ENCODE data around the gene TIMMDC1. TPM values are rescaled to one million over a fixed set of nuclear protein-coding genes. Genes with fewer than 3 reads are reported as not detected.
A peak's percentile ranks its signal among the peaks of the same experiment; 100 is the strongest.

The TIMMDC1 gene, protein sequence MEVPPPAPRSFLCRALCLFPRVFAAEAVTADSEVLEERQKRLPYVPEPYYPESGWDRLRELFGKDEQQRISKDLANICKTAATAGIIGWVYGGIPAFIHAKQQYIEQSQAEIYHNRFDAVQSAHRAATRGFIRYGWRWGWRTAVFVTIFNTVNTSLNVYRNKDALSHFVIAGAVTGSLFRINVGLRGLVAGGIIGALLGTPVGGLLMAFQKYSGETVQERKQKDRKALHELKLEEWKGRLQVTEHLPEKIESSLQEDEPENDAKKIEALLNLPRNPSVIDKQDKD
- 100 to 1,000 TPM in 8 of 9 donors, 10 to 100 TPM in 1; 78.6 to 297 (median 224) TPM for total RNA-seq
- polyA plus RNA-seq, result 100 to 1,000 TPM; 132 to 134 TPM
- long read RNA-seq, donor 1, transcript TIMMDC1-208 (7 exons, 2,394 nt), result major isoform, 183 of 204 reads
- long read RNA-seq, donor 1, partial matches to known transcripts, result 8 of 204 reads
- long read RNA-seq, donor 1, other reads (novel, unspliced or antisense), result 9 of 204 reads
- long read RNA-seq, donor 2, transcript TIMMDC1-208 (7 exons, 2,394 nt), result major isoform, 516 of 597 reads
- long read RNA-seq, donor 2, partial matches to known transcripts, result 42 of 597 reads
- long read RNA-seq, donor 2, other reads (novel, unspliced or antisense), result 39 of 597 reads
- long read RNA-seq, donor 3, transcript TIMMDC1-208 (7 exons, 2,394 nt), result major isoform, 103 of 115 reads
- long read RNA-seq, donor 3, partial matches to known transcripts, result 5 of 115 reads
- long read RNA-seq, donor 3, other reads (novel, unspliced or antisense), result 7 of 115 reads

DNA sequence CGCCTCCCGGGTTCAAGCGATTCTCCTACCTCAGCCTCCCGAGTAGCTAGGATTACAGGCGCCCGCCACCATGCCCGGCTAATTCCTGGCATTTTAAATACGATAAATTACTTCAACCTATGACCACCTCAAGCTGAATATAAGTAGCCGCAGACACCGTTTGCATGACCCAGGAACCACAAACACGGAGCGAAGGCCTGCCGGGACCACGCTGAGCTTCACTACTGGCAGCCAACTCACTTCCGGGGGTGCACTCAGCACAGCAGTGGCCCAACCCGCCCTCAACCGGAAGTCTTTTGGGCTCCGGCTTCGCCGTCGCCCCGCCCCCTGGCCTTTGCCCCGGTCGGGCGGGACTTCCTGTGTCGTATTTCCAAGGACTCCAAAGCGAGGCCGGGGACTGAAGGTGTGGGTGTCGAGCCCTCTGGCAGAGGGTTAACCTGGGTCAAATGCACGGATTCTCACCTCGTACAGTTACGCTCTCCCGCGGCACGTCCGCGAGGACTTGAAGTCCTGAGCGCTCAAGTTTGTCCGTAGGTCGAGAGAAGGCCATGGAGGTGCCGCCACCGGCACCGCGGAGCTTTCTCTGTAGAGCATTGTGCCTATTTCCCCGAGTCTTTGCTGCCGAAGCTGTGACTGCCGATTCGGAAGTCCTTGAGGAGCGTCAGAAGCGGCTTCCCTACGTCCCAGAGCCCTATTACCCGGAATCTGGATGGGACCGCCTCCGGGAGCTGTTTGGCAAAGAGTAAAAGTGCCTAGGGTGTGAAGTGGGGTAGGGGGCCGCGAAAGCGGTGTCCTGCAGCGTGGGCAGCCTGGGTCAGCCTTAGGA, at the start of gene TIMMDC1:
TIMMDC1 (plus strand) TSS at position 362 of the 826 bp plus-strand sequence; CDS start at position 549, 187 bp downstream.
- Histone ChIP-seq H3K27me3 (no peaks in the 10 kb centered on the region), H3K36me3 (peaks cover 0 to 27% (median 7%) of the 10 kb centered on the region in 9 donors), H3K27ac (peak within 1 kb of the TSS; percentile 89 to 98 (median 95)), H3K9me3 (no peaks in the 10 kb centered on the region), H3K4me3 (peak within 1 kb of the TSS; percentile 47 to 93 (median 74)), H3K4me1 (peaks cover 9 to 38% (median 27%) of the 10 kb centered on the region in 12 donors)
- TF ChIP-seq CTCF (IDR thresholded peaks at IDR 0.05) (no peak), POLR2A (IDR thresholded peaks at IDR 0.05) (peak; percentile 81 to 87)
- intact Hi-C loops (cut with DNase I), result loop anchor here in 5 of 10 donors (1.0 to 10.0 kb wide), 5 partner anchors 30 to 186 kb away; partner anchors contain the start of genes TMEM39A (in 2 of the 5), COX17 (in 1 of the 5) and POGLUT1 (in 1 of the 5)
- WGBS, 4 donors, result 0 to 2% (median 1%) methylated on average over 35 to 58 of the region's 58 CpGs
- DNase-seq (peak; percentile 98), ATAC-seq (peak; percentile 99 to 100 (median 99))

DNA sequence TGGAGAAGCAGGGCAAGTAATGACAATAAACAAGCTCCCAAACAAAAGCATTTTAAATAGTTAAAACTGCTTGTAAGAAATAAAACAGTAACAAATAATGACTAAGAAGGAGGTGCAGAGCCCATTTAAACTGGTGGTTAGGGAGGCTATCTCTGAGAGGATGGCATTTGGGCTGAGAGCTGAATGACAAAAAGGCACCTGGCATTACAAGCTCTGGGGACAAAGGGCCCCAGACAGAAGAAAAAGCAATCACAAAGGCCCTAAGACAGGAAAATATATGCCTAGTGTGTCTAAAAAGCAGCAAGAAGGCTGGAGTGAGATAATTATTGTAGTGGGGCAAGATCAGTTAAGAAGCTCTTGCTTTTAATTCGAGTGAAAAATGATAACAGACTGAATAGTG, 44.5 kb upstream of the TIMMDC1 start:
- H3K27me3 ChIP-seq, result no peaks in the 10 kb centered on the region
- intact Hi-C loops (cut with DNase I), result no loop called here
- peaks cover 0 to 100% (median 99%) of the 10 kb centered on the region in 9 donors for H3K36me3 ChIP-seq
- ATAC-seq (no peak), DNase-seq (no peak)
- WGBS, 4 donors, result 43 to 48% (median 48%) methylated on average over 1 of the region's 1 CpG
- no peak overlapping the region for H3K27ac ChIP-seq
- peaks cover 0 to 41% (median 1%) of the 10 kb centered on the region in 12 donors for H3K4me1 ChIP-seq
- TF ChIP-seq CTCF (IDR thresholded peaks at IDR 0.05), result no peak
- no peak for TF ChIP-seq POLR2A (IDR thresholded peaks at IDR 0.05)
- H3K9me3 ChIP-seq, result no peaks in the 10 kb centered on the region
- H3K4me3 ChIP-seq, result no peak overlapping the region

DNA sequence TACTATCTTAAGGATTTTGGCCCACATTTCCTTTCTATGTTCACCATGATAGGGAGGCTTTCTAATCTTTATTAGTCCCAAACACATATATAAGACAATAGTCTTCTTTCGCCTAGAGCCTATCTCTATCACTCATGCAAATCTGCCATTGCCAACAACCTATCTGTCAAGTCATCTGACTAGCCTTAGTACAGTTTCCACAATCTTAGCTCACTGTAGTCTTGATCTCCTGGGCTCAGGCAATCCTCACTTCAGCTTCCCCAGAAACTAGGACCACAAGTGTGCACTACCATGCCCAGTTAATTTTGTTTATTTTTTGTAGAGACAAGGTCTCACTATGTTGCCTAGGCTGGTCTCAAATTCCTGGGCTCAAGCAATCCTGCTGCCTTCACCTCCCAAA, 41.9 kb upstream of the TIMMDC1 start:
- TF ChIP-seq POLR2A (IDR thresholded peaks at IDR 0.05) (no peak), CTCF (IDR thresholded peaks at IDR 0.05) (no peak)
- H3K4me3 ChIP-seq, result no peak overlapping the region
- 91 to 96% (median 93%) methylated on average over 1 of the region's 1 CpG for whole genome bisulfite sequencing, 4 donors
- no peak for ATAC-seq
- H3K36me3 ChIP-seq, result peaks cover 0 to 100% (median 99%) of the 10 kb centered on the region in 9 donors
- peak overlapping the region in 1 of 12 donors; percentile 28 for H3K27ac ChIP-seq
- no peaks in the 10 kb centered on the region for H3K9me3 ChIP-seq
- peaks cover 0 to 68% (median 8%) of the 10 kb centered on the region in 12 donors for H3K4me1 ChIP-seq
- intact Hi-C loops (cut with DNase I), result no loop called here
- no peaks in the 10 kb centered on the region for H3K27me3 ChIP-seq
- DNase-seq, result no peak
